GM18517 (cell line): ENCODE measurements around the gene LNPK.
"Not testable (repeated sequence)": the region's sequence is repeated elsewhere in the genome, so short reads cannot be mapped to it uniquely, and the experiment has no call there.

Experiments
- ATAC-seq: cut with Tn5 transposase; IDR thresholded peaks from one replicate; pipeline ENCODE4 v1.9.1; 2021; ENCODE audit warnings: mild to moderate bottlenecking, moderate library complexity; ENCODE audit not compliant: unreplicated experiment

The LNPK gene, protein sequence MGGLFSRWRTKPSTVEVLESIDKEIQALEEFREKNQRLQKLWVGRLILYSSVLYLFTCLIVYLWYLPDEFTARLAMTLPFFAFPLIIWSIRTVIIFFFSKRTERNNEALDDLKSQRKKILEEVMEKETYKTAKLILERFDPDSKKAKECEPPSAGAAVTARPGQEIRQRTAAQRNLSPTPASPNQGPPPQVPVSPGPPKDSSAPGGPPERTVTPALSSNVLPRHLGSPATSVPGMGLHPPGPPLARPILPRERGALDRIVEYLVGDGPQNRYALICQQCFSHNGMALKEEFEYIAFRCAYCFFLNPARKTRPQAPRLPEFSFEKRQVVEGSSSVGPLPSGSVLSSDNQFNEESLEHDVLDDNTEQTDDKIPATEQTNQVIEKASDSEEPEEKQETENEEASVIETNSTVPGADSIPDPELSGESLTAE

DNA sequence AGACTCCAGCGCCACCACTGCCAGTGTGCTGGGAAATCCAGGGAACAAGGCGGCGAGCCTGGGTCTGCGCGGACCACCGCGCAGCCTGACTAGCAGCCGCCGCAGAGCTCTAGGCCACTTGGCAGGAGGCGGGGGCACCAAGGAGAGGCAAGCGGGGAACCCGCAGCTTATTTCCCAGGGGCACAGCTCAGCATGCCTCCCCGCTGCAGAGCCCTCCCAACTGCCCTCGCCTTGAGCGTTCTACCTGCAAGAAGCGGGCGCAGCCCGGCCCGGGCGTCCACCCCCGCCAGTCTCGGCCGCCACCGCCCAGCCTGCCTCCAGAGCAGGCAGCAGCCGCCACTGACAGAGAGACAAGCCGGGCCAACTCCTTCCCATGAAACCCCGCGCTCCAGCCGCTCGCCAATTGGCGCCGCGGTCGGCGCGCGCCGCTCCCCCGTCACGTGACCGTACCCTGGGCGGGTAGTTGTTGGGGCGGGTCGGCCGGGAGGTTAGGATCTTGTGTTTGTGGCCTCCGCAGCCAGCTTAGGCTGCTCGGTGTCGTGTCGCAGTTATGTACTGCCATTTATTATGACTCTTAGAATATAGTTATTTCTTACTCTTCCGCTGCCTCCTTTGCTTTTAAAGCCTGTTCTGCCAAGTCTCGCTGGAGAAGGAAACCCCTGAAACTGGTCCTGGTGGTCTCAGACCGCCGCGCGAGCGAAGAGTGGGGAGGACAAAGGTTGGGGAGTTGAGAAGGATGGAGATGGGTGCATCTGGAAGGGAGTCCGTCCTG lies at the start of gene LNPK:
Gene LNPK, minus strand, starts transcription at position 352 of the 772 bp plus-strand sequence. CDS start 6,683 bp downstream, outside the sequence.
- ATAC-seq = peak; percentile 85

DNA sequence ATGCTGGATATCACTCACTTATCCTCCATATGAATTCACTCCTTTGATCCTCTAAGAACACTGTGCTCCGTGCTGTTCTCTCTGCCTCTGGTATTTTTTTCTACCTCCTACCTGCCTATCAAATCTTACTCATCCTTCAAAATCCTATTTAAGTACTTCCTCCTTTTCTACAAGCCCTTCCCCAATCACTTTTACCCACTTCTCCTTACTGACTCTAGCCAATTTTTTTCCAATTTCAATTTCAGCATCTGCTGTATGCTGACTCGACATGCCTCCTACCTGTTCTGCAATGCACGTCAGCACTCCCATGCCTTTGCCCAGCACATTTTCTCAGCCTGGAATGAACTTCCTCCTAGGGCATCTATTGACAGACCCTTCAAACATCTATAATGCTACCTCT lies 37.3 kb upstream of the LNPK start:
- no peak for ATAC-seq

DNA sequence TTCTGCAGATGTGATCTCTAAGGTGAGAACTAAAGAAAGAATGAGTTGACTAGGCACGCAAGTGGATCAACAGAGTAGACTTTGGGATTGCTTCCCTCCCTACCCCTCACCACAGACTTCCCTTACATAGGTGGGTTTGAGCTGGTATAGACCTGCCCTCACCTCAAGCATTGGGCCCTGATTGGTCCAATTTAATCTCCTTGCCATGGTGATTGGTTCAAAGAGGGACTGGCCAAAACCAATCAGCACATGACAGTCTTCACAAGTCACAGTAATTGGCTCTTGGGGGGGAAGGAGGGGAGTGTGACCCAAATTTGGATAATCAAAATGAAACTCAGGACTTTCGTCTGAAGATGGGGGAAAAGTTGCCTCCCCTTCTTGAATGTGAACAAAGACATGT lies 36.6 kb upstream of the LNPK start:
- ATAC-seq = no peak

DNA sequence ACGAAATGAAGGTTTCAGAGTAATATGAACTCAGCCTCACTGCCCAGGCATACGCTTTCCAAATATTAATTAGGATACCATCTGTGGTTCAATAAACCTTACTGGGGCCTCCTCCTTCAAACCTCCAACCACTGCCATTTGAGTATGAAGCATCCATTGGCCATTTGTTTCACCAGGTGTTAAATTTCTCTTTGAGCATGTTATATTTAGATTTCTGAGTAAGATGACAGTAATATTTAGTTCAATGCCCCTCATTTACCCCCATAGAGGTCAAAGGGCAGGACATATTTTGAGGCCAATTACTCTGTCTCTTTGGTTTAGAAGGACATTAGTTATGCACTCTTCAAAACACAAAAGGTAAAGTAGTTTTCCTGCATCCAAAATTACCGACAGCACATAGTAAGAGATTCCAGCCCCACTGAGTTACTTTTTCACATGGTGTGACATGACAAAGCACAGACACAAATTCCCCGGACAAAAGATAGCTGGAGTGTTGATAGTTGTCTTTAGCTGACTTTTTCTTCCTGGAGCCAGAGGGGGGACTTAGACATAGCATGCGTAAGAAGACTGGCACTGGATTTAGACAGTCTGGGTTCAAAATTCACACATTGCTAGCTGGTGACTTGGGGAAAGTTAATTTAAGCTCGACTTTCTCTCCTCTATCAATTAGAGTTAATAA lies 33.1 kb upstream of the LNPK start:
- ATAC-seq = no peak

DNA sequence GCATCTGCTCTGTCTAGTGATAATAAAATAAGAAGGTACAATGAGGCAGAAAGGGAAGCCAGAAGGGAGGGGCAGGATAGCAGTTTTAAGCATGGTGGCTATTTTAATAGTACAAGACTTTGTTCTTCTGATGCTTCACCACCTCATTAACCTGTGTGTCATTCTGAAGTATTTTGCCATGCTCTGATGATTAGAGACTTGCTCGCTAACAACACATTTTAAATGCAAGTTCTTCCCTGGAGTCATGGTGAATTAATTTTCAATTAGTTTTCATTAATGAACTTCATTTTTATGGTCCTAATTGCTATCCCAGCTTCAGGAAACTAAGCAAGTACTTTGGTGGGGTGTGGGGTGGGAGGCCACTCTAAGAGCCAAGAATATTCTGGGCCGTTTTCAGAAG lies 25.7 kb upstream of the LNPK start:
- ATAC-seq = no peak

DNA sequence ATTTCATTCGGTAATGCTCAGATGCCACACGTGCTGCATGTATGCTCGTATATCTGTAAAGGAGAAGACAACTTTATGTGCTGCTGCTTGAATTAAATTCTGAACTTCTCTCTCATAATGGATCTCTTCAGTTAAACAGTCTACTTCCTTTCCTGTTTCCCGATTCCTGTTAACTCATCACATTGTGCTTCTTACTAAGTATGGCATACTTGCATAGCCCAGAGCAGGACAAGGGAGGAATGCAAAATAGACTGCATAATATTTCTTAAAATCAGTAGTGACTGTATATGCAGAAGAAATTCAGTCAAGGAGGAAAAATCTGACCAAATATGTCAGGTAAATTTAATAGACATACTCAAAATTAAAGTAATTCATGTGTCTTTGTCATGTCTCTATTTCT lies 23.9 kb upstream of the LNPK start:
- no peak for ATAC-seq

DNA sequence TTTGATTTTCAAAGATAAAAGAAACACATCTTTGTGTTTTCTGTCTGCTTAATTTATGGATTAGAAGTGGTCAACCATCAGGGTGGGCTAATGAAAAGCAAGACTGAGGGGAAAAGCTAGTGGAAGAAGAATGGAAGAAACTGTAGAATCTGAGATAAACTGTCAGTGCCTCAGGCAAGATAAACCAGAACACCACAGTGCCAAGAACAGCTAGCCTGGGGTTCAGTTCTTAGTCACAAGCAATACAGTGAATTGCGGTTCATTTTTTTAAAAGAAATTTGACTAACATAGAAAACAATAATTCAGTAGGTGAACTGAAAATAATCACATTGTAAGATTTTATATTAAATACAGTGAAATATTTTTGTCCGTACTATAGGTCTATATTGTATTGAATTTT lies 22.0 kb upstream of the LNPK start:
- no peak for ATAC-seq

DNA sequence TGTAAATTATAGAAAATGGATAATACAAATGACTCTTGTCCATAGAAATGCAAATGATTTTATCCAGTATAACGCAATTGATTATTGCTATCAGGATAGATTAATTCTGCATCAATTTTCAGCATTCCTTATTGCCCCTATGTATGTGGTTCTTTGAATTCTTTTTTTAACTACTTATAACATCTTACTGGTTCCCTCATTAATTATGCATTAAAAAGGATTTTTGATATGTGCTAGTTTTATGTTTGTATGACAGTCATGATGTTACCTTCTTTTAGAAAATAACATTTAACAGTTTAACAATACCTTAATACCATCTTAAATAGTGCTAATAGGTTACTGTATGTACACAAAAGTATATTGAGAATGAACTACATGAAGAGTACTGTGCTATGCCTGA lies 20.0 kb upstream of the LNPK start:
- ATAC-seq = no peak

DNA sequence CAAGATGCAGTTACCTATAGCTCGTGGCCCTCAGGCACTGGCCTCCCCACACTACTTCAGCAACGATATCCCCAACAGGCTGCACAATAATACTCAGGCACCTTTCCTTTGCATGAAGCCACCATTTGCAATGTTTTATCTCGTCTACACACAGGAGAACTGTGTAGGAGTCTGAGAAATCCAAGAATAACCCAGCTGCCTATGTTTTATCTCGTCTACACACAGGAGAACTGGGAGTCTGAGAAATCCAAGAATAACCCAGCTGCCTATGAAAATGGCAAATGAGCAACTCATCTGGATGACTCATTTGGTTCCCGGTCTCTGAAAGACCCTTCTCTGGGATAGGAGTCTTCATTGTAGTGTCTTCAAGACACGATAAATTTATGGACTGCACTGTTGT lies 18.3 kb upstream of the LNPK start:
- ATAC-seq = no peak

DNA sequence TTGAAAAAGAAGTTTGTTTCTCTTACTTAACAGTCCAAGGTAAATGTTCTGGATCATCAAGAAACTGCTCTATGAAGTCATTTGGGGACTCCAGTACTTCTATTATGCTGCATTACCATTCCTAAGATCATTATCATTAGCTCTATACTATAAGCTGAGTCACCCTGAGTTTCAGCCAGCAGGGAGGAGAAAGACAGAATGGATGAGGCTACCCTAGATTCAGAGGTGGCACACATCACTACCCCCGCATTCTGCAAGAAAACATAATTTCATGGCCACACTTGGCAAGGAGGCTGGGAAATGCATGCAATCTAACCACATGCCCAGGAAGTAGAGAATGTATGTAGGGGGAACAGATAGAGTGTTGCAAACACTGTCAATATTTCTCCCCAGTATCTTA lies 16.6 kb upstream of the LNPK start:
- no peak for ATAC-seq

DNA sequence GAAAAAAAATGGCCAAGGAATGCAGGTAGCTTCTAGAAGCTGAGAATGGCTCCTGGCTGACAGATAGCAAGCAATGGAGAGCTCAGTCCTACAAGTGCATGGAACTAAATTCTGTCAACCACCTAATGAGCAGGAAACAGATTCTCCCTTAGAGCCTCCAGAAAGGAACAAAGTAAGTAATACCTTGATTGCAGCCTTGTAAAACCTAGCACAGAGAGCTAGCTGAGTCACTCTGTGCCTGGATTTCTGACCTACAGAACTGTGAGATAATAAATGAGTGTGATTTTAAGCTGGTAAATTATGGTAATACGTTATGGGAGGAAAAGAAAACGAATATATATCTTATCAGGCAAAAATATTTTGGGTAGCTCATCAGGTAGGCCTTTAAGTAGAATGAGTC lies 7.4 kb upstream of the LNPK start:
- ATAC-seq = no peak

DNA sequence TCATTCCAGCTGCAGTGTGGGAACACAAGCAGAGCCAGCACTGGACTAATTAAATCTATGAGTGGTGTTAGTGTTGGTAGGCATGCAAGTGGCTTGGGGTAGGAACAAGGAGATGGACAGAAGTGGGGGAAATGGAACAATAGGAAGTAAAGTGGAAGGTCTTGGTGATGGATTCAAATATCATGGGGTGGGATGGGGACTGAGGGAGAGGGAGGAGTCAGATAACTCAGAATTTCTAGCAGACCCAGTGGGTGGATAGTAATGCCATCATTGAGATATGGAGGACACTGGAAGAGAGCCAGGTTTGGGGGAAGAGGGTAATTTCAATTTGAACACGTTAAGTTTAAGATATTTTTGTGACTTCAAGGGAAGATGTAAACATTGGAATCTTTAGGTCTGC lies 2.9 kb upstream of the LNPK start:
- no peak for ATAC-seq

DNA sequence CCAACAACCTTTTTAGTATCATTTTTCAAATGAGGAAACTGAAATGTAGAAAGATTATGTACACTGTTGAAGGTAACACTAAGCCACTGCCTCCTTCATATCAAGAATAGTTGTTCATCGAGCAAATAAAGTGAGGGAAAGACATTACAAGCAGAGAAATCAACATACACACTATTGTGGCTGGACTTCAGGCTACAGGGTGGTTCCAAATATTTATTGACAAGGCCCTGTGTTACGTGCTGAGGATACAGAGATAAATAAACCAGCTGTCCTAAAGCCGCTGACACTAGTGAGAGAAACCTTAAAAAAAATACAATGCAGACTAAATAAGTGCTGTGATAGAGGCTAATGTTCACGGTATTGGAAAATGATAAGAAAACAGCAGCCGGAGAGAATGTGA lies 1.9 kb upstream of the LNPK start:
- no peak for ATAC-seq

DNA sequence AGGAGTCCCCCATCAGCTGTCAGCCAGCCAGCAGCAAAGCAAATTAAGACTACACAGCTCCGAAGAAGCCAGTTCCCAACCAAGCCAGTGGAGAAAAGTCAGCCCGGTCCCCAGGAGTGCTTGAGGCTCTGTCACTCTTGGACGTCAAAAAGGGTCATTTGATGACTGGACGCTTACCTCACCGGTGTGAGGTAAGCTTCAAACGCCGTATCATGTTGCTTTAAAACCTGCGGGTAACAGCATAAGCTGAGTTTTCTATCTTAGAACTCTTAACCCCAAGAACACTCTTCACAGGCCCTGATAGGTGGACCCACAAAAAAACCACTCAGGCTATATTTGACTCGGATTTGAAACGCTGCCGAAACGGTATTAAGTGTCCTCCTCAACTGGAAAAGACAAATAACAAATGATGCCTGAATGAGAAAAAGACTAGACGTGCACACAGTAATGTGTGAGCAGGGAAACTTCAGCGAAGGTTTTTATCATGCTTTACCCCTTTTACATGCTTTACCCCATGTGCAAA lies 682 bp upstream of the LNPK start:
- peak; percentile 1 for ATAC-seq

DNA sequence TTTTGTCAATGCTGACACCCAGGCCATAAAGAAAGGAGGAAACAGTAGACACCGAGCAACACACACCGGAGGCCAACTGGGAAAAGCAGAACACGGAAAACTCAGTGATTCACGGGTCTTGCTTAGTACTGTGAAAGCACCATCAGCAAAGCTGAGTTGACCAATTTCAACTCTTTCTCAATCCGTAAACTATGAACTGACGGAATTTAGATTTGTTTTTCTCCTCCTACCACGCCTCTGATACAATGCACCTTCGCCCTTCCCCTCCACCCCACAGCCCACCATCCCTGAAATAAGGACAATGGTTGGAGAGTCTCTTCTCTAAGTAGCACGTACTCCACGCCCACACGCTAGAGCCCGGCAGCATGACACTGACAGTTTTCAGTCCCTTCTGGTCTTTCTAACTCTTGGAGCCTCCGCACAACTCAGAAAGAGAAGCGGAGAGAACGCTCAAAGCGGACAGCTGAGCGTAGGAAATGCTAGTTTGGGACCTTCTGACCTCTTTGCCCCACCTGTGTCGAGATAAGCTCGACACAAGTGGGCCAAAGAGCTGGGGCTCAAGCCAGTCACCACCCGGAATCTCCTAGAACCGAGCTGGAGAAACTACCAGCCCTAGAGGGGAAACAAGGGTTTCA lies 669 bp downstream of the LNPK start:
- peak; percentile 49 for ATAC-seq

DNA sequence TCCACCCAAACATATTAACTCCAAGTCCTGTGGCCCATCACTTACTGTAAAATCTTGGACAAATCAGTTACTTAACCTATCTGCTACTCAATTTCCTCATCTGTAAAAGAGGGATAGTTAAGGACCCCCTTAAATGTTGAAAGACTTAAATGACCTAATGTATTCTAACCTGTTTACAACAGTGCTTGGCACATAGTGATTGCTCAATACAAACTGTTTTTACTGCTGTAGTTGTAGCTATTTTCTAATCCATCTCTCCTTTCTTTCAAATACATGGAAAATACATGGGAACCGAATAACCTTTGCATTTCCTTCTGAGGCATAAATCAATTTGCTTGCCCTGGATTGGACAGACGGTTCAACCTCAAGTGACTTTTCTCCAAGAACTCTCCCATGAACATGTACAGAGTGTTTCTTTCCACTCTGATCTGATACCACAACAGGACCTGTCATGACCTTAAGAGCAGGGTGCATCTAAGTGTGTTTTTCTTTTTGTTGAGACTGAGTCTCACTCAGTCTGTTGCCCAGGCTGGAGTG lies 2.7 kb downstream of the LNPK start:
- no peak for ATAC-seq

DNA sequence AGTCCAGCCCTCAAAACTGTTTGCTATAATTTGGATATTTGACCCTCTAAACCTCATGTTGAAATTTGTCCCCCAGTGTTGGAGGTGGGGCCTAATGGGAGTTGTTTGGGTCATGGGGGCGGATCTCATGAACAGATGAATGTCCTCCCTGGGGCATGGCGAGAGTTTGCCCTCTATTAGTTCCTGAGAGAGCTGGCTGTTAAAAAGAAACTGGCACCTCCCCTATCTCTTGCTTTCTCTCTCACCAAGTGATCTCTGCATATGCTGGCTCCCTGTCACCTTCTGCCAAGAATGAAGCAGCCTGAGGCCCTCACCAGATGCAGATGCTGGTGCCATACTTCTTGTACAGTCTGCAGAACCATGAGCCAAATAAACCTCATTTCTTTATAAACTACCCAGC lies 12.0 kb downstream of the LNPK start:
- no peak for ATAC-seq

DNA sequence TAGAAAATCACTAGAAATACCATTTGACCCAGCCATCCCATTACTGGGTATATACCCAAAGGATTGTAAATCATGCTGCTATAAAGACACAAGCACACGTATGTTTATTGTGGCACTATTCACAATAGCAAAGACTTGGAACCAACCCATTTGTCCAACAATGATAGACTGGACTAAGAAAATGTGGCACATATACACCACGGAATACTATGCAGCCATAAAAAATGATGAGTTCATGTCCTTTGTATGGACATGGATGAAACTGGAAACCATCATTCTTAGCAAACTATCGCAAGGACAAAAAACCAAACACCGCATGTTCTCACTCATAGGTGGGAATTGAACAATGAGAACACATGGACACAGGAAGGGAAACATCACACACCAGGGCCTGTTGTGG lies 14.9 kb downstream of the LNPK start:
- ATAC-seq = not testable (repeated sequence)

DNA sequence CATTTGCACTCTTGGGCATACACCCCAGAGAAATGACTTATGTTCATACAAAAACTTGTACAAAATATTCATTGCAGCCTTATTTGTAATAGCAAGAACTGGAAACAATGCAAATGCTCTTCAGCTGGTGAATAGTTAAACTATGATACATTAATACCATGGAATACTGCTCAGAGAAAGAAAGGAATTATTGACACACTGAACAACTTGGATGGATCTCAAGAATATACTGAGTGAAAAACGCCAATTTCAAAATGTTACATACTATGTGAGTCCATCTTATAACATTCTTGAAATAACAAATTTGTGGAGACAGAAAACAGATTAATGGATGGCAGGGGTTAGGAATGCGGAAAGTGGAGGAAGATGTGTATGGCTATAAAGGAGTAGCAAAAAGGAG lies 17.2 kb downstream of the LNPK start:
- no peak for ATAC-seq

DNA sequence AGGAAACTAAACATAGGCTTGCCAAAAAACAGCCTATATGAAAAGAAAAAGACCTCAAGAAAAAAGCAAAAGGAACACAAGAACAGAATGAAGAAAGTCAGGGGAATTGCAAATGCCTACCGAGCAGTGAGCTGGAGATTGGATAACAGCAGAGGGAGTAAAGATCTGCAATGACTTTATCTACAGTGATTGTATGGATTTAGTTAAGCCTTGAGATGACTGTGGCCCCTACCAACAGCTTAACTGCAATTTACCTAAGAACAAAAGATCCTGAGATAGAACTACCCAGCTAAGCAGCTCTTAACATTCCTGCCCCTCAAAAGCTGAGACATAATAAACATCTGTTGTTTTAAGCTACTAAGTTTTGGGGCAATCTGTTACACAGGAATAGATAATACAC lies 20.5 kb downstream of the LNPK start:
- no peak for ATAC-seq
